HS-27A (cell line): Measurements from ENCODE around the gene IQSEC3.
"Not testable (repeated sequence)": the region's sequence is repeated elsewhere in the genome, so short reads cannot be mapped to it uniquely, and the experiment has no call there.

Source experiments
- DNase-seq: peaks from one replicate; pipeline ENCODE4 v3.0.0-alpha.2; 2012; ENCODE audit warnings: low read depth, missing footprints

Gene IQSEC3

GRCh38 chr12:66428-66781 lies at the start of gene IQSEC3:
TSS of gene IQSEC3 (plus strand) at chr12:66767. CDS start at chr12:66883, 116 bp downstream.
- not testable (repeated sequence) for DNase-seq

- not testable (repeated sequence) for DNase-seq
Measured at GRCh38 chr12:17370-18340, 48.9 kb upstream of the IQSEC3 start.

GRCh38 chr12:18821-19567 lies 47.6 kb upstream of the IQSEC3 start:
- not testable (repeated sequence) for DNase-seq

GRCh38 chr12:19906-20305 lies 46.7 kb upstream of the IQSEC3 start:
- not testable (repeated sequence) for DNase-seq

GRCh38 chr12:20757-21156 lies 45.8 kb upstream of the IQSEC3 start:
- DNase-seq, result no peak

GRCh38 chr12:21301-22189 lies 45.0 kb upstream of the IQSEC3 start:
- DNase-seq, result no peak

GRCh38 chr12:22190-22529 lies 44.4 kb upstream of the IQSEC3 start:
- no peak for DNase-seq

GRCh38 chr12:22530-23201 lies 43.9 kb upstream of the IQSEC3 start:
- DNase-seq, result no peak

- DNase-seq, result not testable (repeated sequence)
Measured at GRCh38 chr12:27904-28303, 38.7 kb upstream of the IQSEC3 start.

GRCh38 chr12:38775-39174 lies 27.8 kb upstream of the IQSEC3 start:
- not testable (repeated sequence) for DNase-seq

- DNase-seq, result not testable (repeated sequence)
Measured at GRCh38 chr12:39555-40265, 26.9 kb upstream of the IQSEC3 start.

GRCh38 chr12:44352-44751 lies 22.2 kb upstream of the IQSEC3 start:
- not testable (repeated sequence) for DNase-seq

GRCh38 chr12:45235-45990 lies 21.2 kb upstream of the IQSEC3 start:
- DNase-seq, result not testable (repeated sequence)

- DNase-seq, result not testable (repeated sequence)
Measured at GRCh38 chr12:45991-46358, 20.6 kb upstream of the IQSEC3 start.

- not testable (repeated sequence) for DNase-seq
Measured at GRCh38 chr12:46542-46941, 20.0 kb upstream of the IQSEC3 start.

GRCh38 chr12:47699-48226 lies 18.8 kb upstream of the IQSEC3 start:
- DNase-seq, result not testable (repeated sequence)

GRCh38 chr12:49149-49548 lies 17.4 kb upstream of the IQSEC3 start:
- DNase-seq, result not testable (repeated sequence)

- DNase-seq, result not testable (repeated sequence)
Measured at GRCh38 chr12:51087-51486, 15.5 kb upstream of the IQSEC3 start.

- not testable (repeated sequence) for DNase-seq
Measured at GRCh38 chr12:51962-52361, 14.6 kb upstream of the IQSEC3 start.
